Liver (tissue), 3 donors: ENCODE results near the gene IFT122.

Source experiments
- ATF3 ChIP-seq: IDR thresholded peaks from 2 replicates; pipeline ENCODE4 v1.6.1; 2016; ENCODE audit warnings: antibody characterized with exemption
- CTCF ChIP-seq: fragments of 150-350 bp; IDR thresholded peaks from 2 replicates; pipeline ENCODE4 v1.5.1; 2017; ENCODE audit warnings: improper control_type of control experiment, low read depth, low read length; ENCODE audit not compliant: missing input control
- EGR1 ChIP-seq, 2 donors: IDR thresholded peaks; 2 replicates each; pipeline ENCODE4 v1.6.1; 2016 to 2018; ENCODE audit warnings: antibody characterized with exemption in 2 of 2, low read depth in 2 of 2
- GABPA ChIP-seq, 2 donors: IDR thresholded peaks in 1 of 2; conservative IDR thresholded peaks in 1 of 2; 2 replicates each; pipeline ENCODE4 v1.6.1; 2016; ENCODE audit warnings: antibody characterized with exemption in 2 of 2, mild to moderate bottlenecking in 1 of 2, moderate library complexity in 1 of 2
- JUND ChIP-seq, 2 donors: IDR thresholded peaks; 2 replicates each; pipeline ENCODE4 v1.6.1; 2016; ENCODE audit warnings: antibody characterized with exemption in 2 of 2
- MAX ChIP-seq: IDR thresholded peaks from 2 replicates; pipeline ENCODE4 v1.6.1; 2016; ENCODE audit warnings: antibody characterized with exemption
- NR2F2 ChIP-seq: IDR thresholded peaks from 2 replicates; pipeline ENCODE4 v1.6.1; 2016; ENCODE audit warnings: antibody characterized with exemption
- RAD21 ChIP-seq, 2 donors: IDR thresholded peaks; 2 replicates each; pipeline ENCODE4 v1.6.1; 2016; ENCODE audit warnings: antibody characterized with exemption in 2 of 2, mild to moderate bottlenecking in 2 of 2
- RXRA ChIP-seq, 2 donors: IDR thresholded peaks; 2 replicates each; pipeline ENCODE4 v1.6.1; 2017 to 2018; ENCODE audit warnings: antibody characterized with exemption in 2 of 2, mild to moderate bottlenecking in 1 of 2
- TAF1 ChIP-seq: conservative IDR thresholded peaks from 2 replicates; pipeline ENCODE4 v1.6.1; 2016; ENCODE audit warnings: antibody characterized with exemption, mild to moderate bottlenecking
- ZBTB33 ChIP-seq: IDR thresholded peaks from 2 replicates; pipeline ENCODE4 v1.6.1; 2016; ENCODE audit warnings: antibody characterized with exemption
- donor health status: healthy.
- donor health status: healthy.

GRCh38 chr3:129524081-129524480 lies 84.1 kb downstream of the IFT122 start:
- TF ChIP-seq CTCF (no peak), RXRA (IDR thresholded peaks at IDR 0.05) (no peak), JUND (IDR thresholded peaks at IDR 0.05) (no peak), EGR1 (IDR thresholded peaks at IDR 0.05; ENCODE audit: low read depth in 2 of 2) (no peak), TAF1 (no peak), GABPA (IDR thresholded peaks at IDR 0.05 in 1 of 2, conservative IDR thresholded peaks at IDR 0.05 in 1 of 2) (no peak), NR2F2 (no peak), MAX (no peak), RAD21 (IDR thresholded peaks at IDR 0.05) (no peak), ZBTB33 (no peak), ATF3 (no peak)
